H1 (cell line): ENCODE data around the gene PAK6. TPM values are rescaled to one million over a fixed set of nuclear protein-coding genes. Genes with fewer than 3 reads are reported as not detected.

Source experiments
- CEBPB ChIP-seq: IDR thresholded peaks from 2 replicates; pipeline ENCODE4 v1.6.1; 2012; ENCODE audit warnings: low read depth, low read length
- CREB1 ChIP-seq: IDR thresholded peaks from 2 replicates; pipeline ENCODE4 v1.6.1; 2012; ENCODE audit warnings: inconsistent platforms
- FOSL1 ChIP-seq: IDR thresholded peaks from 2 replicates; pipeline ENCODE4 v1.6.1; 2011; ENCODE audit warnings: mild to moderate bottlenecking, low read depth, low read length, moderate library complexity; ENCODE audit not compliant: insufficient read depth
- GTF2F1 ChIP-seq: IDR thresholded peaks from 2 replicates; pipeline ENCODE4 v1.6.1; 2012; ENCODE audit warnings: low read depth, low read length, improper control_type of control experiment, borderline replicate concordance
- HDAC6 ChIP-seq: IDR thresholded peaks from one replicate; pipeline ENCODE4 v1.7.1; 2012; ENCODE audit warnings: low read depth, mild to moderate bottlenecking, inconsistent platforms, low read length, moderate library complexity
- JUND ChIP-seq: IDR thresholded peaks from 2 replicates; pipeline ENCODE4 v1.6.1; 2011; ENCODE audit warnings: mild to moderate bottlenecking, improper control_type of control experiment, low read length
- KDM4A ChIP-seq: IDR thresholded peaks from one replicate; pipeline ENCODE4 v1.7.1; 2012; ENCODE audit warnings: low read depth, mild to moderate bottlenecking, moderate library complexity, low read length, inconsistent platforms; ENCODE audit not compliant: severe bottlenecking
- MAX ChIP-seq: IDR thresholded peaks from 2 replicates; pipeline ENCODE4 v1.6.1; 2012; ENCODE audit warnings: inconsistent platforms
- NRF1 ChIP-seq: IDR thresholded peaks from 2 replicates; pipeline ENCODE4 v1.6.1; 2011; ENCODE audit warnings: mild to moderate bottlenecking, low read depth, low read length, improper control_type of control experiment
- RAD21 ChIP-seq, 2 experiments: IDR thresholded peaks in 1 of 2; conservative IDR thresholded peaks in 1 of 2; 2 replicates each; pipeline ENCODE4 v1.6.1; 2011; ENCODE audit warnings: low read depth in 2 of 2, low read length in 2 of 2, improper control_type of control experiment in 1 of 2, inconsistent platforms in 1 of 2, mild to moderate bottlenecking in 1 of 2, moderate library complexity in 1 of 2
- SRF ChIP-seq: IDR thresholded peaks from 2 replicates; pipeline ENCODE4 v1.6.1; 2011; ENCODE audit warnings: mild to moderate bottlenecking, low read depth, low read length, moderate library complexity
- SUZ12 ChIP-seq: fragments of 200-600 bp; sonication (generic); IDR thresholded peaks from 2 replicates; pipeline ENCODE4 v1.6.1; 2012; ENCODE audit warnings: mild to moderate bottlenecking, inconsistent platforms, low read length, moderate library complexity, mixed read lengths
- TCF12 ChIP-seq: IDR thresholded peaks from 2 replicates; pipeline ENCODE4 v1.6.1; 2011; ENCODE audit warnings: low read depth, mild to moderate bottlenecking, low read length
- polyA plus RNA-seq, 7 experiments: library from polyadenylated mRNA; depleted of rRNA in 3 of 7; stranded (reverse) in 5 of 7; unstranded in 2 of 7; fragments of >200 nt in 5 of 7; fragments of 200-250 nt in 2 of 7; gene quantifications; 1 replicate in 5 of 7; 2 replicates in 1 of 7; 4 replicates in 1 of 7; pipeline versions ENCODE4 v1.2.1 to v1.2.3, GENCODE V29; 2011 to 2013; ENCODE audit warnings: missing spikeins in 2 of 7, mixed read lengths in 2 of 7
- total RNA-seq: library from RNA; stranded (reverse); fragmentation: NEBNext Ultra II Directional; extraction: Animal tissue kit (Norgen Biotek cat#: 25700); gene quantifications from 2 replicates; pipeline ENCODE4 v1.2.1, GENCODE V29; 2021
- TF ChIP-seq, protein P1 (sequence below): IDR thresholded peaks from 2 replicates; pipeline ENCODE4 v1.6.1; 2012; ENCODE audit warnings: inconsistent platforms

PAK6 gene
- total and polyA plus RNA-seq, 2 of the 8 experiments (the other 6 are each of a cell fraction or from before 2014, with no cell fraction given): 6.9 to 9.4 TPM

- TF ChIP-seq, protein P1, sequence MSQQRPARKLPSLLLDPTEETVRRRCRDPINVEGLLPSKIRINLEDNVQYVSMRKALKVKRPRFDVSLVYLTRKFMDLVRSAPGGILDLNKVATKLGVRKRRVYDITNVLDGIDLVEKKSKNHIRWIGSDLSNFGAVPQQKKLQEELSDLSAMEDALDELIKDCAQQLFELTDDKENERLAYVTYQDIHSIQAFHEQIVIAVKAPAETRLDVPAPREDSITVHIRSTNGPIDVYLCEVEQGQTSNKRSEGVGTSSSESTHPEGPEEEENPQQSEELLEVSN: peak; percentile 95
- no peak for TF ChIP-seq HDAC6
- TF ChIP-seq CREB1: peak; percentile 31
- TF ChIP-seq RAD21 (IDR thresholded peaks at IDR 0.05 in 1 of 2, conservative IDR thresholded peaks at IDR 0.05 in 1 of 2; ENCODE audit: low read depth in 2 of 2, low read length in 2 of 2): peak; percentile 80 to 88
- TF ChIP-seq TCF12: 0 out of 2 replicates have a peak, but pooled peaks have one; percentile 35
- TF ChIP-seq SRF: no peak
- no peak for TF ChIP-seq NRF1
- TF ChIP-seq CEBPB: no peak
- TF ChIP-seq MAX: peak; percentile 98
- TF ChIP-seq JUND: 0 out of 2 replicates have a peak, but pooled peaks have one; percentile 19
- TF ChIP-seq GTF2F1: no peak
- peak; percentile 86; the same call in 1 of the 2 replicates for TF ChIP-seq FOSL1
- TF ChIP-seq SUZ12: no peak
- TF ChIP-seq KDM4A: peak; percentile 53
These were observed 40.7 kb downstream of the PAK6 start (continued) for GRCh38 chr15:40279437-40280141.
